NCI-H460 (cell line): ENCODE results near the gene GMEB2. TPM values are rescaled to one million over a fixed set of nuclear protein-coding genes. Genes with fewer than 3 reads are reported as not detected.
"Not testable (repeated sequence)": the region's sequence is repeated elsewhere in the genome, so short reads cannot be mapped to it uniquely, and the experiment has no call there.

Experiments used
- DNase-seq: peaks from one replicate; pipeline ENCODE4 v3.0.0-alpha.2; 2016; ENCODE audit warnings: low read depth; ENCODE audit errors: extremely low read depth
- total RNA-seq: library from RNA; depleted of rRNA; stranded (reverse); fragments of >200 nt; shearing (Covaris generic); gene quantifications from 2 replicates; pipeline ENCODE4 v1.2.3, GENCODE V29; 2014

The GMEB2 gene
- total RNA-seq, 1 experiment from 2014 or later, result 13.1 TPM

- DNase-seq, result no peak
Measured at GRCh38 chr20:63574829-63575743, 51.8 kb downstream of the GMEB2 start.

DNA sequence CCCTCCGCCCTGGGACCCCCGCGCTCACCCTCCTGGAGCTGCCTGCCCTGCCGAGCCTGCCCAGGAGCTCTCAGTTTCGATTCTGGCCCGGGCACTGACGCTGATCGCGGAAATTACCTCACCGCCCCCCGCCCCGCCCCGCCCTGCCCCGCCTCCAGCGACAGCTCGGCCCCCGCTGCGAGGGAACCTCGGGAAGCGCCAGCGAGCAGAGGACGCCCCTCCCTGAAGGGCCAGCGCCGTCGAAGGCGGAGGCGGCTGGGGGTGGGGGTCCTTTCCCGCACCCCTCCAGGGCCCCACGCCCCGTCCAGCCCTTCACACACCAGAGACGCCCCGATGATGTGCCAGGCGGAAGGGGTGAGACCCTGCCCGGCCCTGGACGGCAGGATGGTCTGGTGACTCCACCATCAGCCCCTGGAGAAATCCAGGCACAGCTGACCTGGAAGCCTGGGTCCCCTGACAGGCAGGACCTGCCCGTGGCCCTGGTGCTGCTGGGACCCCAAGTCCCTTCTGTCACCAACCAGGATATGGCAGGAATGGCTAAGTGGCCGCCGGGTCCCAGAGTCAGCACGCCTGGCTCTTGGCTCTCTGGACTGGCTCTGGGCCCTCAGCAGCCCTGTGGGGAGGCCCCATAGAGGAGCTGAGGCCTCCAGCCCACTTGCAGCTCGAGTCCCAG is 52.6 kb downstream of the GMEB2 start, which contains the start of gene HELZ2:
Gene HELZ2, minus strand, starts transcription at position 84 of the 673 bp plus-strand sequence. CDS start 1,854 bp downstream, outside the sequence.
- DNase-seq, result peak; percentile 69

DNA sequence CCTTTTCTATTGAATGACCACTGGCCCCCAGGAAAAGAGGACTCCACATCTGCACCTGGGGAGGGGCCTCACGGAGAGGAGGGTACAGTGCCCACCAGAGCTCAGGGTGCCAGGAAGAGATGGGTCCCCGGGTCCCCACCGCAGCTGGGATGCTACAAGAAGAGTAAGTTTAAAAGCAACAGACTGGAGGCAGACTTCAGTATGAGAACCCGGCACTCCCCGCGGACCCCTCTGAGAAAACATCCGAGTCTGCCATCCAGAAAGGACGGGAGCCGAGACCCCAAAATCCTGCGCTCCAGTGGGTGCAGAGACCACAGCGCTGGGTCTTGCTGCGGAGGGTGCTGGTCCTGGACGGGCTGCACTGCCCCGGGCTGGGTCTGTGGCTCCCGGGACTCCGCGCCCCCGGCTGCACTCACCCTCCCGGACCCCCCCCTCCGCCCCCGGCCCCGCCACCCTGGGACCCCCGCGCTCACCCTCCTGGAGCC is 53.2 kb downstream of the GMEB2 start:
- no peak for DNase-seq

DNA sequence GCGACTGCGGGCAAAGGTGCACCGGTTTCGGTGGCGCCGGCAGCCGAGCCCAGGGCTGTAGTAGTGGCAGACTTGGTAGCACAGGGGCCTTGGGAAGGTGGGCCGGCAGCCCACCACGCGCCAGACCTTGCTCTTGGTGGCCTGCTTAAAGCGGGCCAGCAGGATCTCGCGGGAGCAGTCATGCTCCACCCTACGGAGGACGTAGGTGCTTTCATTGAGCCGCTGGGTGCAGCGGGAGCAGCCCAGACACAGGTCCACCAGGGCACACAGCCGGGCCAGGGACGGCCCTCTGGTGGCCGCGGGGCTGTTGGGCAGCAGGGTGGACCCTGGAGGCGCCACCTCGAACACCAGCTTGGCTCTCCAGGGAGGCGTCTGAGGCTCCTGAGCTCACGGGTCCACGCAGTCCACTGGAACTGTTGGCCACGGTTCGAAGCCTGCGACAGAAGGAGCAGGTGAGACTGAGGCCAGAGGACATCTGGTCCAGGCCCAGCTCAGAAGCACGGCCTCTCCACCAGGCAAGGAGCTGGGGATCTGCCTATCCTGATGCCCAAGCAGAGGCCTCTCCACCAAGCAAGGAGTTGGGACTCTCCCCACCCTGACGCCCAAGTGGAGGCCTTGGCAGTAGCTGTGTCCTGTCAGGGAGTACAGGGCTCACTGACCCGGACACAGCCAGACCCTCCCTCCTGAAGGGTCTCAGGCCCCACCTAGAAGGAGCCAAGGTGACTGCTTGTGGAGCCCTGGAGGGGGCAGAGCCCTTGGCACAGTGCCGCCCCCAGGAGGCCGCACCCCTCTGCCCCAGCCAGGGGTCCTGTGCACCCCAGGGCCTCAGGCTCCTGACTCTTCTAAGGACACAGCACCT is 53.9 kb downstream of the GMEB2 start:
- DNase-seq, result no peak

DNA sequence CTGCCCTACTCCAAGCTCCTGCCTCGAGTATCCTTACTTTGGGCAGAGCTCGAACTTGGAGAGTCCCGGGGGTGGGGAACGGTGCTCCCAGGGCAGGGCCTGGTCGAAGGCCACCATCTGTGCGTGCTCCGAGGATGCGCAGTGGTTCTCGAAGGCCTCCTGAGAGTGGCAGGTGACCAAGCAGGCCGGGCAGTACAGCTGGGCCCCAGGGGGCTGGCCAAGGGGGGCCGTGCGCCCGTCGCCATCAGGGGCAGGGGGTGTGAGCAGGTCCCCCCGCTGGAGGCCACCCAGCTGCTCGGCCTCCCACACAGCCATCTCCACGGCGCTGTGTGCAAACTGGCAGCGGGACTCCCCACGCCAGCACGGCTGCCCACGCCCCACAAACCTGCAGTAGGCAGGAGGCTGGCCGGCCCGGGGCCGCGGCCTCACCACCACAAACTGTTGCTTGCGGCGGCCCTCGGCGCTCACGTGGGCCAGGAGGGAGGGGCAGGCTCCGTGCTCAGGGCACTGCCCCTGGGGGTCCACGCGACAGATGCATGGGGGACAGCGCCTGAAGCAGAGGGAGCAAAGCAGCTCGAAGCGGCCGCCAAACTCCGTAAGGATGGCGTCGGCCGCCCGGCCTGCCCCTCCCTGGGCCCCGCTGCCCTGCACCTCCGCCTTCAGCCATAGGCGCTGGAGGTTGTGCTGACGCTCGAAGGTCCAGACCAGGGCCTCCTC is 54.7 kb downstream of the GMEB2 start:
- DNase-seq, result no peak

GRCh38 chr20:63571087-63571478 is 55.8 kb downstream of the GMEB2 start:
- DNase-seq, result not testable (repeated sequence)

- no peak for DNase-seq
Measured at GRCh38 chr20:63570281-63571086, 56.4 kb downstream of the GMEB2 start.

GRCh38 chr20:63568986-63569949 is 57.6 kb downstream of the GMEB2 start:
- no peak for DNase-seq

DNA sequence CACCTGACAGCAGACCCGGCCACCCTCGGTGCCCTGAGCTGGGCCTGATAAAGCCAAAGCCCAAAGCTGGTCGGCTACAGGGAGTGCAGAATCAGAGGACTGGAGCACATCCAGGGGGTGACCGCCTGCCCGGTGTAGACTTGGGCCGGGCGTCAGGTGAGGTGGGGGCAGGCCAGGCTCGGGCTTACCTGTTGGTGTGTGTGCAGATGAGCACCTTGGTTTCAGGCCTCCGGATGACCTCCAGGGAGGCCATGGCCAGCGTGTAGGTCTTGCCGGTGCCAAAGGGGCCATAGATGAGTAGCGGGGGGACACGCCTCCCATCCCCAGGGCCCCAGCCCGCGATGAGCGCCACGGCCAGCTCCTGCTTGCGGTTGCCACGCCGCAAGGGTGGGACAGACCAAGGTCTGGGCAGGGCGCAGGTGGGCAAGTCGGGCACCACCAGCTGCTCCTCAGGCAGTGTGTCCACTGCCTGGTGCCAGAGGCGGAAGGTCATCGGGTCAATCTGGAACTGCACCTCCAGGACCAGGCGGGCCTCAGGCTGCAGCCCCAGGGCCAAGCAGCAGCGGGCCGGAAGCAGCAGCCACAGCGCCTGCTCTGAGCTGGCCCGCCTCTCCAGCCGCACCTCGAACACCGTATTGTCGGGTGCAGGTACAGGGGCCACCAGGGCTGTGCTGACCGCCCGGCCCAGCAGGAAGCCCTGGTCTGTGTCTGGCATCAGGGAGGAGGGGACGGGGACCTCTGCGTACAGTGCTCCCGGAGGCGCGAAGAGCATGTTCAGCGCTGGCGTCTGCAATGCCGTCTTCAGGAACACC is 58.5 kb downstream of the GMEB2 start:
- no peak for DNase-seq

- no peak for DNase-seq
Measured at GRCh38 chr20:63567386-63568169, 59.3 kb downstream of the GMEB2 start.

DNA sequence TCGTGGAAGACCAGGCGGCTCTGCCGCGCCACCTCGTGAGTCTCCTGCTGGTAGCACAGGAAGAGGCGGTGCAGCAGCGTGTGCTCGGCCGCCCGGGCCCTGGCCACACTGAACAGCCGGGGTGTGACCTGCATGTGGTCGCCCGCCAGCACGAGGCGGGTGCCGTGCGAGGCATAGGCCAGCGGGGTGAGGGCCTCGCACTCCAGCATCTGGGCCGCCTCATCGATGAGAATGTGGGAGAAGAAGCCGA is 59.8 kb downstream of the GMEB2 start:
- no peak for DNase-seq

DNA sequence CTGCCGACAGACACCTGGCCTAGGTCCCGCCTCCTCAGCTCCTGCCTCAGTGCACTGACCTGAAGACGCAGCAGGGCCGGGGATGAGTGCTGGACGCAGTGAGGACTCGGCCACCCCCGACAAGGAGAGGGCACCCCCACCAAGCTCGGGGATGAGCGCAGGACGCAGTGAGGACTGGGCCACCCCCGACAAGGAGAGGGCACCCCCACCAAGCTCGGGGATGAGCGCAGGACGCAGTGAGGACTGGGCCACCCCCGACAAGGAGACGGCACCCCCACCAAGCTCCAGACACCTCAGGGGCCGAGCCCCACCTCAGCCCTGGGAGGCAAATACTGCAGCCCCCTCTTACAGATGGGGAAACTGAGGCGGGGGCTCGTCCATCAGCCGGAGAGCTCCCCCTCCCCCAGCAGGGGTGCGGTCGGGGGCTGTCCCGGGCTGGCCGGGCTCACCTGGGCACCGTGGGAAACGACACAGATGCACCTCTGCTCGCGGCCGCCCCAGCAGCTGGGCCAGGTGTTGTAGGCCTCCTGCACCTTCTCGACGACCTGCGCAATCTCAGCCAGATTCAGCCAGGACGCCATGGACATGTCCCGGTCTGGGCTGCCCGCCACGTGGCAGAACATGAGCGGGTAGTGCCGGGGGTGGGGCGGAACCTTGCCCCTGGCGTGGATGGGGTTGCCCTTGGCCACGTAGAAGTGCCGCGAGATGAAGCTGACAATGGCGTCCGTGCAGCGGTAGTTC is 60.3 kb downstream of the GMEB2 start:
- DNase-seq, result no peak

DNA sequence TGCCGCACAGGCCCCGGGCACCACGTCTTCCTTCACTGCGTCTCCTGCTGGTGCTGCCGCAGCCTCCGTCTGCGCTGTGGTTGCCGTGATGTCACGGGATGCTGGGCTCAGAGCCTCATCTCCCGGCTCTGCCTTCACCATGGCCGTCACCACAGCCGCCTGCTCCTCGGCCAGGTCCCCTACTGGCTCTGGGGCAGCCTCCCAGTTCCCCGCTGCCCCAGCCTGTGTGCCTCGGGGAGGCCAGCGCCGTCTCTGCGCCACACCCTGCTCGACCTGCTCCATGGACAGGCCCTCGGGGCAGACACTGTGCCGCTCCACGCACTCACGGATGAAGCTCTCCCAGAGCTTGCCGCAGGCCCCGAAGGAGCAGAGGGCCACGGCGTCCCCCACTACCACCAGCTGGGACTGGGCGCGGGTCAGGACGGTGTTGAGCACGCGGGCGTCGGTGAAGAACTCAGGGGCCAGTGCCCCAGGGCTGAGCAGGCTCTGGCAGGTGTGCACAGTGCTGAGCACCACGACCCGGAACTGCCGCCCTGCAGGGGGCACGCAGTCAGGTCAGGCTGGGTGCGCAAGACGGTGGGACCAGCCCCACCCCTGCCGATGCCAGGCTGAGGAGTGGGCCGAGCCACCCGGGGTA is 61.1 kb downstream of the GMEB2 start:
- no peak for DNase-seq

GRCh38 chr20:63565021-63565698 is 61.7 kb downstream of the GMEB2 start:
- no peak for DNase-seq
